ENCODE results near the gene PLA2G15. TPM values are rescaled to one million over a fixed set of nuclear protein-coding genes. Genes with fewer than 3 reads are reported as not detected.

Gene PLA2G15
- total and polyA plus RNA-seq, 2 donors (not counting 1 experiment from before 2014, with no cell fraction given): 22.2 to 28.7 TPM

DNA sequence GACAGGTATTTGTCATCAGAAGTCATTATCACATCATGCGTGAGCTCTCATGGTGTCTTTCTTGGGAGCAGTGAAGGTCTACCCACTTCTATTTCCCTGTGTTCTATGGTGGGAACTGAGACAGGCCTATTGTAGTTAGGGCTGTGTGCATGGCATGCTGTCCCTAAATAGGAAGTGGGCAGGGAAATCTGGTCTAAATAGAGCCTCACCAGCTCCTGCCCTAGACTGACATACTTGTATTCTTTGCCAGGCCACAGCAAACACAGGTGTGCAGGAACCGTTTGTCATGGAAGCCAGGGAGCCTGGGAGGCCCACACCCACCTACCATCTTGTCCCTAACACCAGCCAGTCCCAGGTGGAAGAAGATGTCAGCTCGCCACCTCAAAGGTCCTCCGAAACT, 29.3 kb downstream of the PLA2G15 start:
- Histone ChIP-seq H3K79me2 (ENCODE audit: control insufficient read depth, insufficient read depth, low read length) (peaks cover 29% of the 10 kb centered on the region), H3K4me1 (ENCODE audit: control insufficient read depth, extremely low read depth, insufficient read depth, low read length) (no peaks in the 10 kb centered on the region), H3K9ac (ENCODE audit: insufficient read depth, low read length) (no peak overlapping the region), H3K9me3 (ENCODE audit: control insufficient read depth, insufficient read depth, low read depth, low read length) (no peaks in the 10 kb centered on the region), H3K27me3 (ENCODE audit: control insufficient read depth, insufficient read depth, low read length) (no peaks in the 10 kb centered on the region), H3K4me2 (ENCODE audit: extremely low read depth, insufficient read depth, low read length) (no peak overlapping the region), H3K27ac (ENCODE audit: insufficient read depth, low read length) (no peak overlapping the region), H2AFZ (ENCODE audit: low read length) (no peak overlapping the region), H3K36me3 (ENCODE audit: control insufficient read depth, insufficient read depth, low read length) (peaks cover 5% of the 10 kb centered on the region), H4K20me1 (ENCODE audit: control insufficient read depth, extremely low read depth, insufficient read depth, low read length) (no peaks in the 10 kb centered on the region), H3K4me3 (replicated peaks in 1 of 4; ENCODE audit: control extremely low read depth in 1 of 4, insufficient read depth in 1 of 4, low read depth in 3 of 4, low read length in 4 of 4) (no peak overlapping the region)
- DNase-seq (ENCODE audit: low read depth in 2 of 2): no peak
- no peak for TF ChIP-seq EZH2 (IDR thresholded peaks at IDR 0.05; ENCODE audit: low read length, missing control alignments)
- TF ChIP-seq, protein P1, sequence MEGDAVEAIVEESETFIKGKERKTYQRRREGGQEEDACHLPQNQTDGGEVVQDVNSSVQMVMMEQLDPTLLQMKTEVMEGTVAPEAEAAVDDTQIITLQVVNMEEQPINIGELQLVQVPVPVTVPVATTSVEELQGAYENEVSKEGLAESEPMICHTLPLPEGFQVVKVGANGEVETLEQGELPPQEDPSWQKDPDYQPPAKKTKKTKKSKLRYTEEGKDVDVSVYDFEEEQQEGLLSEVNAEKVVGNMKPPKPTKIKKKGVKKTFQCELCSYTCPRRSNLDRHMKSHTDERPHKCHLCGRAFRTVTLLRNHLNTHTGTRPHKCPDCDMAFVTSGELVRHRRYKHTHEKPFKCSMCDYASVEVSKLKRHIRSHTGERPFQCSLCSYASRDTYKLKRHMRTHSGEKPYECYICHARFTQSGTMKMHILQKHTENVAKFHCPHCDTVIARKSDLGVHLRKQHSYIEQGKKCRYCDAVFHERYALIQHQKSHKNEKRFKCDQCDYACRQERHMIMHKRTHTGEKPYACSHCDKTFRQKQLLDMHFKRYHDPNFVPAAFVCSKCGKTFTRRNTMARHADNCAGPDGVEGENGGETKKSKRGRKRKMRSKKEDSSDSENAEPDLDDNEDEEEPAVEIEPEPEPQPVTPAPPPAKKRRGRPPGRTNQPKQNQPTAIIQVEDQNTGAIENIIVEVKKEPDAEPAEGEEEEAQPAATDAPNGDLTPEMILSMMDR (conservative IDR thresholded peaks at IDR 0.05 in 1 of 2, IDR thresholded peaks at IDR 0.05 in 1 of 2; ENCODE audit: low read depth in 1 of 2, low read length in 2 of 2): no peak

GRCh38 chr16:68275611-68276191, 30.5 kb downstream of the PLA2G15 start:
- Histone ChIP-seq H3K4me3 (replicated peaks in 1 of 4; ENCODE audit: control extremely low read depth in 1 of 4, insufficient read depth in 1 of 4, low read depth in 3 of 4, low read length in 4 of 4) (no peak overlapping the region), H3K4me1 (ENCODE audit: control insufficient read depth, extremely low read depth, insufficient read depth, low read length) (no peaks in the 10 kb centered on the region), H3K27me3 (ENCODE audit: control insufficient read depth, insufficient read depth, low read length) (no peaks in the 10 kb centered on the region), H2AFZ (ENCODE audit: low read length) (no peak overlapping the region), H3K4me2 (ENCODE audit: extremely low read depth, insufficient read depth, low read length) (no peak overlapping the region), H3K79me2 (ENCODE audit: control insufficient read depth, insufficient read depth, low read length) (peaks cover 19% of the 10 kb centered on the region), H3K27ac (ENCODE audit: insufficient read depth, low read length) (no peak overlapping the region), H3K9me3 (ENCODE audit: control insufficient read depth, insufficient read depth, low read depth, low read length) (no peaks in the 10 kb centered on the region), H3K9ac (ENCODE audit: insufficient read depth, low read length) (no peak overlapping the region), H4K20me1 (ENCODE audit: control insufficient read depth, extremely low read depth, insufficient read depth, low read length) (no peaks in the 10 kb centered on the region), H3K36me3 (ENCODE audit: control insufficient read depth, insufficient read depth, low read length) (peaks cover 5% of the 10 kb centered on the region)
- TF ChIP-seq, protein P1 (conservative IDR thresholded peaks at IDR 0.05 in 1 of 2, IDR thresholded peaks at IDR 0.05 in 1 of 2; ENCODE audit: low read depth in 1 of 2, low read length in 2 of 2): no peak
- no peak for TF ChIP-seq EZH2 (IDR thresholded peaks at IDR 0.05; ENCODE audit: low read length, missing control alignments)
- no peak for DNase-seq (ENCODE audit: low read depth in 2 of 2)

GRCh38 chr16:68276223-68276622, 31.1 kb downstream of the PLA2G15 start:
- no peak overlapping the region for H3K27ac ChIP-seq (ENCODE audit: insufficient read depth, low read length)
- no peak overlapping the region for H3K4me2 ChIP-seq (ENCODE audit: extremely low read depth, insufficient read depth, low read length)
- no peaks in the 10 kb centered on the region for H4K20me1 ChIP-seq (ENCODE audit: control insufficient read depth, extremely low read depth, insufficient read depth, low read length)

More at GRCh38 chr16:68276223-68276622, 31.1 kb downstream of the PLA2G15 start:
- no peak overlapping the region for H3K4me3 ChIP-seq (replicated peaks in 1 of 4; ENCODE audit: control extremely low read depth in 1 of 4, insufficient read depth in 1 of 4, low read depth in 3 of 4, low read length in 4 of 4)
- H3K36me3 ChIP-seq (ENCODE audit: control insufficient read depth, insufficient read depth, low read length): peaks cover 5% of the 10 kb centered on the region
- no peaks in the 10 kb centered on the region for H3K9me3 ChIP-seq (ENCODE audit: control insufficient read depth, insufficient read depth, low read depth, low read length)
- no peak overlapping the region for H2AFZ ChIP-seq (ENCODE audit: low read length)
- TF ChIP-seq, protein P1 (conservative IDR thresholded peaks at IDR 0.05 in 1 of 2, IDR thresholded peaks at IDR 0.05 in 1 of 2; ENCODE audit: low read depth in 1 of 2, low read length in 2 of 2): no peak
- H3K9ac ChIP-seq (ENCODE audit: insufficient read depth, low read length): no peak overlapping the region
- no peaks in the 10 kb centered on the region for H3K4me1 ChIP-seq (ENCODE audit: control insufficient read depth, extremely low read depth, insufficient read depth, low read length)
- H3K27me3 ChIP-seq (ENCODE audit: control insufficient read depth, insufficient read depth, low read length): no peaks in the 10 kb centered on the region
- H3K79me2 ChIP-seq (ENCODE audit: control insufficient read depth, insufficient read depth, low read length): peaks cover 16% of the 10 kb centered on the region
- no peak for DNase-seq (ENCODE audit: low read depth in 2 of 2)

Measured in fibroblast of lung (primary cell).